Measurements from ENCODE around the gene YWHAE.

The YWHAE gene

DNA sequence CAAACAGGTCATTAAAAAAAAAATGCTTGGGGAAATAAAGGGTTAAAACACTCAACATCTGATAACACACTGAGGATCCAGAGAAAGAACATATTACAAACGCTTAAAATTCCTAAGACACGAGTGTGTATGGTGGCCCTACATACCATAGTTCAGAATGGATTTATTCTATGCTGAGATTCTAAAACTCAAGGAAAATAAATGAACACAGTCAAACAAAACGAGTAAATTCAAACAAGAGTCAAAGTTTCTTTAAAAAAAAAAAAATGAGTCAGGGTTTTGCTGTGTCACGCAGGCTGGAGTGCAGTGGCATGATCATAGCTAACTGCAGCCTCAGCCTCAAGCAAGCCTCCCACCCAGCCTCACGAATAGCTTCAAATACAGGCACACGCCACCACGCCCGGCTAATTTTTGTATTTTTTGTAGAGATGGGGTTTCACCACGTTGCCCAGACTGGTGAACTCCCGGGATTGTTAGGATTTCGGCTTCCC is 38.6 kb upstream of the YWHAE start:
- H3K27ac ChIP-seq: no peak overlapping the region
- no peak for TF ChIP-seq ZFX (IDR thresholded peaks at IDR 0.05; ENCODE audit: borderline replicate concordance)
- TF ChIP-seq, protein P1, sequence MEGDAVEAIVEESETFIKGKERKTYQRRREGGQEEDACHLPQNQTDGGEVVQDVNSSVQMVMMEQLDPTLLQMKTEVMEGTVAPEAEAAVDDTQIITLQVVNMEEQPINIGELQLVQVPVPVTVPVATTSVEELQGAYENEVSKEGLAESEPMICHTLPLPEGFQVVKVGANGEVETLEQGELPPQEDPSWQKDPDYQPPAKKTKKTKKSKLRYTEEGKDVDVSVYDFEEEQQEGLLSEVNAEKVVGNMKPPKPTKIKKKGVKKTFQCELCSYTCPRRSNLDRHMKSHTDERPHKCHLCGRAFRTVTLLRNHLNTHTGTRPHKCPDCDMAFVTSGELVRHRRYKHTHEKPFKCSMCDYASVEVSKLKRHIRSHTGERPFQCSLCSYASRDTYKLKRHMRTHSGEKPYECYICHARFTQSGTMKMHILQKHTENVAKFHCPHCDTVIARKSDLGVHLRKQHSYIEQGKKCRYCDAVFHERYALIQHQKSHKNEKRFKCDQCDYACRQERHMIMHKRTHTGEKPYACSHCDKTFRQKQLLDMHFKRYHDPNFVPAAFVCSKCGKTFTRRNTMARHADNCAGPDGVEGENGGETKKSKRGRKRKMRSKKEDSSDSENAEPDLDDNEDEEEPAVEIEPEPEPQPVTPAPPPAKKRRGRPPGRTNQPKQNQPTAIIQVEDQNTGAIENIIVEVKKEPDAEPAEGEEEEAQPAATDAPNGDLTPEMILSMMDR (IDR thresholded peaks at IDR 0.05): no peak

DNA sequence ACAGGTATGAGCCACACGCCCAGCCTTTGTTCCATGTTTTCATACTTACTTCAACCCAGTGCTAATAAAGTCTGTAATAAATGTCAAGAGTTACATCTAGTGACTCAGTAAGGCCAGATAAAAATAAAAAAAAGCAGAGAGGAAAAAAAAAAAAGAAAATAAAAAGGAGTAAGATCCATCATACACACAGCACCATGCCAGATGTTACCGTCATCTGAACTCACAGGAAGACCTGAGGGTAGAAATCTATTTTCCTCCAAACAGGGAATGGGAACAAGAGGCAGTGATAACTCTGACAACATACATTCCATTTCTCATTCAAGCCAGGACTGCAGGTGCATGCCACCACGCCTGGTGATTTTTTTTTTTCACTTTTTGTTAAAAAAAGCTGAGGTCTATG is 35.3 kb upstream of the YWHAE start:
- no peak overlapping the region for H3K27ac ChIP-seq
- TF ChIP-seq, protein P1 (IDR thresholded peaks at IDR 0.05): no peak
- TF ChIP-seq ZFX (IDR thresholded peaks at IDR 0.05; ENCODE audit: borderline replicate concordance): no peak

DNA sequence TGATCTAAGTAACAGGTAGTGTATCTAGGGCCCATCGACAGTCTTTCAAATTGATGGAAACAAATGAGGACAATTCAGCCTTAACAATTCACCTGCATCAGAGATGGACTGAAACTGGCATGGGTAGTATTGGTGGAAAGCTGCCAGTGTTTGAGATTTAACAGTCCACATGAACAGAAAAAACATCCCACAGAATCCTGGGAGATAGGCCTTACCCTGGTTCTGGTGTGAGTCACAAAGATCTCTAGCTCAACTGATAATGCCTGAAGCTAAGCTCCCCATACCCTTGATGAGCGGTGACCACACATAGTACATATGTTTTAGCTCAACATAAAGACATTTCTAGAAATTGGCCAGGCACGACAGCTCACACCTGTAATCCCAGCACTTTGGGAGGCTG is 34.1 kb upstream of the YWHAE start:
- no peak for TF ChIP-seq ZFX (IDR thresholded peaks at IDR 0.05; ENCODE audit: borderline replicate concordance)
- TF ChIP-seq, protein P1 (IDR thresholded peaks at IDR 0.05): no peak
- peak overlapping the region; percentile 17; the same call in 1 of the 2 replicates for H3K27ac ChIP-seq

DNA sequence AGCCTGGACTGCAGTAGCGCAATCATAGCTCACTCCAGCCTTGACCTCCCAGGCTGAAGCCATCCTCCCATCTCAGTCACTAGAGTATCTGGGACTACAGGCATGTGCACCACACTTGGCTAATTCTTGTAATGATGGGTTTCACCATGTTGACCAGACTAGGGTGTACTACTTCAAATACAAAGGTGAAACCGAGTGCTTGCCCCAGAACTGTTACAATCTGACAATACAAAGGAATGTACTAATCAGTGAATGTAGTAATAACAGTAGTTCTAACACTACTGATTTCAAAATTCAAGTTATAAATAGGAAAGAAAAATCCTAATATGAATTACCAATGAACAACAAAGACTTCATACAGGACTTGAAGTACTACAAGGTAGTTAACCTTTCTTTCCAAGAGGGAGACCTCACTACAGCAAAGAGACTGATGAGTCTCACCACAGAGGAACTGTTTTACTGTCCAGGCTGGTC is 31.6 kb upstream of the YWHAE start:
- TF ChIP-seq ZFX (IDR thresholded peaks at IDR 0.05; ENCODE audit: borderline replicate concordance): no peak
- TF ChIP-seq, protein P1 (IDR thresholded peaks at IDR 0.05): no peak
- H3K27ac ChIP-seq: no peak overlapping the region

DNA sequence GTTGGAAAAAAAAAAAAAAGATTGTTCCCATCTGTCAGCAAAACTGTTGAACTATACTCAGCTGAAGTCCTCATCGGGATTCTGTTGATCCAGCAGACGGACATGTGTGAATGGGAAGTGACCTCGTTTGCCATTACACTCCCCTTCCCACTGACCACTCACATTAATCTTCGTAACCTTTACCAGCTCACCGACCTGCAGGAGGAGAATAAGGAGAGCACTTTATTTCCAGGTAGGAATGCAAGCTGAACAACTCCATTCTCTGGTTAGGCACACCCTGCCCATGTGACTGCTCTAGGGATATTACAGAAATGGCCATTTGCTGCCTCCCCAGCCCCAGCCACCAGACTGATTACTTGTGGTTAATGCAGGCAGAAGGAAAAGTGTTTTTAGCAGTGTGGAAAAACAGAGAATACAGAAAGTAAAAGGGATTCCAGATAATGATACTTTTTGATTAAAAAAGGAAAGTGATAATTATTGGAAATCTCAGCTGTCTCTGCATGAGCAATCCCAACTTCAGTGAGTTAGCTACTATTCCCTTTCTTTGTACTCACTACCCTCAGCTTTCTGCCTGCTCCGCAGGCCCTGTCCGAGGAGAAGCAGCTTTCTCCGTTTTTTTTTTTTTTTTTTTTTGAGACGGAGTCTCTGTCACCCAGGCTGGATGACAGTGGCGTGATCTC is 23.6 kb upstream of the YWHAE start:
- TF ChIP-seq, protein P1 (IDR thresholded peaks at IDR 0.05): no peak
- no peak for TF ChIP-seq ZFX (IDR thresholded peaks at IDR 0.05; ENCODE audit: borderline replicate concordance)
- no peak overlapping the region for H3K27ac ChIP-seq

DNA sequence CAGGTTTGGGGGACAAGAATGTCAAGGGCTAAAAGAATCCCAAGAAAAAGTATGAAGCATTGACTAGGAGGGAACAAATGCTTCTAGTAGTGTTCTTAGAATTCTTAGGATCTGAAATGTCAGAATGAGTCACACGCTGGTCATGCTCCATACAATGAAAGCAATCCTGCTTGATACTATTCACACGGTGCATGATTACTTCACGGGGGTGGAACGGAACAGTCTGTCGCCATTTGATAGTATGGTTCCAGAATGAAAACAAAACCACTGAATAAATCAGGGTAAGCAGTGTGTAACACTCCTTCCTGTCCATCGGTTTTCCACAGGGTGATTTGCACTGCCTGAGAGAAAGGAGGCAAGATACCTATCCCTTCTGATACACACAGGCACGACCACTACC is 22.9 kb upstream of the YWHAE start:
- no peak overlapping the region for H3K27ac ChIP-seq
- no peak for TF ChIP-seq ZFX (IDR thresholded peaks at IDR 0.05; ENCODE audit: borderline replicate concordance)
- TF ChIP-seq, protein P1 (IDR thresholded peaks at IDR 0.05): no peak

DNA sequence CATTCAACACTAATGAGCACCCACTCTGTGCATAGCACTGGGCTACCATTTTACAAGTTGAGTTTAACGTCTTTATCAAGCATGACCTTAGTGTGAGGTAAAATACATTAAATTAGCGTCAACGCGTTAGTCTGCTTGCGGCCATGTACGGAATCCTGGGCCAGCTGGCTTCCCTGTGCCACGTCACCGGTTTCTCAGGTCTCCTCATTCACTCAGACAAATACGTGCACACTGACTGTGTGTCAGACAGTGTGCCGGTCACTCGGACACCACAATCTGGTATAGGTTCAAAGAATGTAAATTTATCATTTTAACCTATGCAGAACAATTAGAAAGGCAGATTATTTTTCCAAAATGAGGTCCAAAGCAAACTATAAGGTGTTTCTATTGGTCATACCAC is 21.4 kb upstream of the YWHAE start:
- TF ChIP-seq ZFX (IDR thresholded peaks at IDR 0.05; ENCODE audit: borderline replicate concordance): no peak
- TF ChIP-seq, protein P1 (IDR thresholded peaks at IDR 0.05): no peak
- no peak overlapping the region for H3K27ac ChIP-seq
